ENCODE data around the gene STXBP1.

GRCh38 chr9:127613583-127613954 is 1.5 kb downstream of the STXBP1 start:
- TF ChIP-seq CTCF (IDR thresholded peaks at IDR 0.05 in 2 of 3, conservative IDR thresholded peaks at IDR 0.05 in 1 of 3; ENCODE audit: borderline replicate concordance in 1 of 3, insufficient read depth in 1 of 3, low read depth in 2 of 3, low read length in 2 of 3) (no peak), EZH2phosphoT487 (IDR thresholded peaks at IDR 0.05; ENCODE audit: borderline replicate concordance) (no peak), POLR2A (IDR thresholded peaks at IDR 0.05; ENCODE audit: borderline replicate concordance, extremely low read depth, insufficient read depth, insufficient read length) (no peak), POLR2AphosphoS5 (IDR thresholded peaks at IDR 0.05; ENCODE audit: low read depth, low read length) (no peak), RAD21 (IDR thresholded peaks at IDR 0.05; ENCODE audit: low read depth) (no peak), CEBPB (IDR thresholded peaks at IDR 0.05; ENCODE audit: low read depth) (no peak)
- TF ChIP-seq, protein P1, sequence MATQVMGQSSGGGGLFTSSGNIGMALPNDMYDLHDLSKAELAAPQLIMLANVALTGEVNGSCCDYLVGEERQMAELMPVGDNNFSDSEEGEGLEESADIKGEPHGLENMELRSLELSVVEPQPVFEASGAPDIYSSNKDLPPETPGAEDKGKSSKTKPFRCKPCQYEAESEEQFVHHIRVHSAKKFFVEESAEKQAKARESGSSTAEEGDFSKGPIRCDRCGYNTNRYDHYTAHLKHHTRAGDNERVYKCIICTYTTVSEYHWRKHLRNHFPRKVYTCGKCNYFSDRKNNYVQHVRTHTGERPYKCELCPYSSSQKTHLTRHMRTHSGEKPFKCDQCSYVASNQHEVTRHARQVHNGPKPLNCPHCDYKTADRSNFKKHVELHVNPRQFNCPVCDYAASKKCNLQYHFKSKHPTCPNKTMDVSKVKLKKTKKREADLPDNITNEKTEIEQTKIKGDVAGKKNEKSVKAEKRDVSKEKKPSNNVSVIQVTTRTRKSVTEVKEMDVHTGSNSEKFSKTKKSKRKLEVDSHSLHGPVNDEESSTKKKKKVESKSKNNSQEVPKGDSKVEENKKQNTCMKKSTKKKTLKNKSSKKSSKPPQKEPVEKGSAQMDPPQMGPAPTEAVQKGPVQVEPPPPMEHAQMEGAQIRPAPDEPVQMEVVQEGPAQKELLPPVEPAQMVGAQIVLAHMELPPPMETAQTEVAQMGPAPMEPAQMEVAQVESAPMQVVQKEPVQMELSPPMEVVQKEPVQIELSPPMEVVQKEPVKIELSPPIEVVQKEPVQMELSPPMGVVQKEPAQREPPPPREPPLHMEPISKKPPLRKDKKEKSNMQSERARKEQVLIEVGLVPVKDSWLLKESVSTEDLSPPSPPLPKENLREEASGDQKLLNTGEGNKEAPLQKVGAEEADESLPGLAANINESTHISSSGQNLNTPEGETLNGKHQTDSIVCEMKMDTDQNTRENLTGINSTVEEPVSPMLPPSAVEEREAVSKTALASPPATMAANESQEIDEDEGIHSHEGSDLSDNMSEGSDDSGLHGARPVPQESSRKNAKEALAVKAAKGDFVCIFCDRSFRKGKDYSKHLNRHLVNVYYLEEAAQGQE (IDR thresholded peaks at IDR 0.05; ENCODE audit: low read depth) = no peak
